ENCODE data around the gene COA8. TPM values are rescaled to one million over a fixed set of nuclear protein-coding genes. Genes with fewer than 3 reads are reported as not detected.

Gene COA8
- total and polyA plus RNA-seq, 2 of the 8 experiments (the other 6 are each of a cell fraction or from before 2014, with no cell fraction given): 7.1 to 35.5 TPM

GRCh38 chr14:103547941-103548462, 14.8 kb upstream of the COA8 start:
- Histone ChIP-seq H2AFZ (ENCODE audit: low read length) (no peak overlapping the region), H4K5ac (ENCODE audit: insufficient read length, low read depth, low read length) (no peak overlapping the region), H3K9me3 (ENCODE audit: insufficient read depth in 2 of 2, low read depth in 1 of 2, low read length in 1 of 2) (no peaks in the 10 kb centered on the region), H3K4me3 (ENCODE audit: extremely low read depth in 1 of 4, insufficient read depth in 2 of 4, low read depth in 3 of 4, low read length in 4 of 4) (no peak overlapping the region), H4K20me1 (replicated peaks in 1 of 2; ENCODE audit: control insufficient read depth in 1 of 2, insufficient read depth in 2 of 2, low read length in 2 of 2) (peaks cover 0 to 4% of the 10 kb centered on the region in 2 experiments), H3K4ac (replicated peaks; ENCODE audit: insufficient read length, low read depth, low read length) (no peak overlapping the region), H2BK5ac (ENCODE audit: low read depth, low read length) (no peak overlapping the region), H3K27me3 (replicated peaks in 1 of 4; ENCODE audit: control insufficient read depth in 3 of 4, extremely low read depth in 1 of 4, insufficient read depth in 3 of 4, low read length in 3 of 4) (no peaks in the 10 kb centered on the region), H3K36me3 (ENCODE audit: control insufficient read depth in 2 of 4, insufficient read depth in 4 of 4, low read length in 3 of 4) (no peaks in the 10 kb centered on the region), H3K9ac (replicated peaks in 1 of 4; ENCODE audit: extremely low read depth in 1 of 4, low read depth in 3 of 4, low read length in 3 of 4) (no peak overlapping the region), H2AK5ac (ENCODE audit: low read depth, low read length) (no peak overlapping the region), H3K23ac (ENCODE audit: insufficient read length) (no peak overlapping the region), H3K56ac (replicated peaks; ENCODE audit: insufficient read length, low read depth, low read length) (no peak overlapping the region), H4K91ac (replicated peaks; ENCODE audit: insufficient read length, low read length) (no peak overlapping the region), H3K4me1 (replicated peaks in 1 of 4; ENCODE audit: control insufficient read depth in 3 of 4, insufficient read depth in 4 of 4, low read length in 3 of 4) (peaks cover 0 to 15% (median 13%) of the 10 kb centered on the region in 4 experiments; a peak in 6 of 7 replicates), H2BK15ac (ENCODE audit: low read length) (no peak overlapping the region), H2BK120ac (replicated peaks; ENCODE audit: low read depth, low read length) (no peak overlapping the region), H3K27ac (ENCODE audit: low read depth, low read length) (no peak overlapping the region), H3K23me2 (ENCODE audit: low read depth, low read length) (no peaks in the 10 kb centered on the region), H4K8ac (ENCODE audit: extremely low read depth, insufficient read depth, low read length) (no peak overlapping the region), H3K14ac (ENCODE audit: insufficient read length) (no peak overlapping the region), H2BK12ac (ENCODE audit: low read depth, low read length) (no peak overlapping the region), H3K4me2 (ENCODE audit: insufficient read depth in 1 of 2, low read depth in 2 of 2, low read length in 2 of 2) (no peak overlapping the region), H3K79me2 (ENCODE audit: control insufficient read depth in 1 of 2, insufficient read depth in 2 of 2, low read length in 2 of 2) (no peaks in the 10 kb centered on the region), H3K18ac (ENCODE audit: extremely low read depth, low read length) (no peak overlapping the region), H2BK20ac (ENCODE audit: low read length) (no peak overlapping the region), H3K79me1 (ENCODE audit: low read depth, low read length) (no peaks in the 10 kb centered on the region)
- CTCF ChIA-PET (ENCODE audit: partially characterized antibody): interaction anchor here (1.1 to 28.8 kb wide), 6 partner anchors 8 to 39 kb away, joined by 4 to 921 read pairs (median 8); partner anchors contain the start of genes CKB and TRMT61A
- FAIRE-seq (no peak), DNase-seq (ENCODE audit: low read depth in 1 of 2, low spot score in 2 of 2) (no peak)
- 90% methylated on average over 16 of the region's 18 CpGs; no CpG with 5 or more reads in 1 of the 2 experiments for WGBS, 2 experiments (ENCODE audit: extremely low coverage in 1 of 2, insufficient coverage in 1 of 2, insufficient read length in 1 of 2, insufficient replicate concordance in 2 of 2, low coverage in 1 of 2, low lambda C conversion rate in 2 of 2, missing lambda C conversion rate in 1 of 2)
- no peak for TF ChIP-seq USF2 (IDR thresholded peaks at IDR 0.05; ENCODE audit: low read length)
- POLR2A ChIA-PET (ENCODE audit: partially characterized antibody): interaction anchor here (0.8 to 29.8 kb wide), 4 partner anchors 14 to 34 kb away, joined by 3 to 844 read pairs (median 15); partner anchors contain the start of genes BAG5, CKB and COA8

All from H1 (cell line).